Dermis lymphatic vessel endothelial cell (primary cell): ENCODE results near the gene PLAU. TPM values are rescaled to one million over a fixed set of nuclear protein-coding genes. Genes with fewer than 3 reads are reported as not detected.

Experiments used
- total RNA-seq: library from RNA; depleted of rRNA; stranded (reverse); fragments of >200 nt; gene quantifications from 2 replicates; pipeline ENCODE4 v1.2.1, GENCODE V29; 2014

PLAU gene
- 0.60 and 1.2 TPM in 2 replicates for total RNA-seq

GRCh38 chr10:73910764-73911552 is at the start of gene PLAU:
Gene PLAU (plus strand): TSS chr10:73911132. CDS start chr10:73911556, 424 bp downstream.

DNA sequence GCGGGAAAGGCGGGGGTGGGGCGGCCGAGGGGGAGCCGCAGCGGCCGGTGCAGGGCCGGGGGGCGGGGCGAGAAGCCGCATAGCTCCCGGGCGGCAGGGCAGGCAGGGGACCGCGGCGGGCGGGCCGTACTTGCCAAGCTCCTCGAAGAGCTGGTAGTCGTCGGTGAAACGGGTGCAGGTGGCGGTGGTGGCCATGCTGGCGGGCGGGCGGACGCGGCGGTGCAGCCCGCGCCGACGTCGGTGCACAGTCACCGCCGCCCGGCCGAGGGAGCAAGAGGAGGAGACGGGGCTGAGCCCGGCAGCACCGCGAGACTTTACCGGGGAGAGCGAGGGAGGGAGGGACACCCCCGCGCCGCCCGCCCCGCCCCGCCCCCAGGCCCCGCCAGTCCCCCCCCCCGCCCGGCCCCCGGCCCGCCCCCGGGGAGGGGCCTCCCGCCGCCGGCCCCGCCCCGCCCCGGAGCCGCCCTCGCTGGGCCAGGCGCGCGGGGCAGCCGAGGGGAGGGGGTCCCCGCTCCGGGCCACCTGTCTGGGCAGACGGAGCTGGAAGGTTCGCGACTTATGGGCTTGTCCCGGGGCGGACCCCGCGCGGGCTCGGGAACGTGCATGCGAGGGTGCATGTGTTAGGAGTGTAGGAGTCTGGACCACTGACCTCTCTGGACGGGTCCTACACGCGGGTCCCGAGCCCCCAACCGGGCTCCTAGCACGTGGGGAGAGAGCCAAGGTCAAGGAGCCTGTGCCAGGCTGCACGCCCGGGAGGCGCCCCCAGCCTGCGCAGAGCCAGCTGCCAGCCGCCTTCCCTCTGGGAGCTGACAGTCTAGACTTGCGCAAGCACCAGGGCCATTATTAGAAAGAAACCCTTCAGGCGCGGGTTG is 36.4 kb upstream of the PLAU start, which contains the start of gene CAMK2G:
TSS of gene CAMK2G (minus strand) at position 289 of the 872 bp plus-strand sequence. CDS start at position 195, 94 bp downstream.

Other genes starting within 250 kb of the PLAU start
- gene AGAP5, start 213.0 kb upstream of the PLAU start, total RNA-seq = 1.4 and 1.8 TPM in 2 replicates
- 50.9 and 51.4 TPM in 2 replicates for gene SEC24C, start 166.8 kb upstream of the PLAU start, total RNA-seq
- 22.6 and 28.7 TPM in 2 replicates for gene CHCHD1, start 129.1 kb upstream of the PLAU start, total RNA-seq
- gene ZSWIM8, start 125.5 kb upstream of the PLAU start, total RNA-seq = 42.5 and 52.9 TPM in 2 replicates
- 5.7 and 6.1 TPM in 2 replicates for gene NDST2, start 99.5 kb upstream of the PLAU start, total RNA-seq
- gene CAMK2G, start 36.6 kb upstream of the PLAU start, total RNA-seq = 19.9 and 23.8 TPM in 2 replicates
- gene VCL, start 87.0 kb downstream of the PLAU start, total RNA-seq = 48.7 and 60.3 TPM in 2 replicates
- 28.7 and 30.3 TPM in 2 replicates for gene AP3M1, start 239.7 kb downstream of the PLAU start, total RNA-seq
- 8.2 and 10.5 TPM in 2 replicates for gene ADK, start 240.1 kb downstream of the PLAU start, total RNA-seq